Body of pancreas (tissue), 4 donors: Measurements from ENCODE around the gene PRDM16.

Source experiments
- POLR2A ChIP-seq, 3 donors: fragments of 450-650 bp; IDR thresholded peaks; one replicate each; pipeline ENCODE4 v1.6.1; 2016; ENCODE audit warnings: antibody characterized with exemption in 3 of 3, mild to moderate bottlenecking in 2 of 3
- TF ChIP-seq, protein P1 (sequence below), 7 experiments: fragments of 450-650 bp in 4 of 7; fragments of 200-600 bp in 3 of 7; sonication (generic) in 3 of 7; IDR thresholded peaks; one replicate each; pipeline ENCODE4 v1.5.1; 2016 to 2019; ENCODE audit warnings: antibody characterized with exemption in 7 of 7

DNA sequence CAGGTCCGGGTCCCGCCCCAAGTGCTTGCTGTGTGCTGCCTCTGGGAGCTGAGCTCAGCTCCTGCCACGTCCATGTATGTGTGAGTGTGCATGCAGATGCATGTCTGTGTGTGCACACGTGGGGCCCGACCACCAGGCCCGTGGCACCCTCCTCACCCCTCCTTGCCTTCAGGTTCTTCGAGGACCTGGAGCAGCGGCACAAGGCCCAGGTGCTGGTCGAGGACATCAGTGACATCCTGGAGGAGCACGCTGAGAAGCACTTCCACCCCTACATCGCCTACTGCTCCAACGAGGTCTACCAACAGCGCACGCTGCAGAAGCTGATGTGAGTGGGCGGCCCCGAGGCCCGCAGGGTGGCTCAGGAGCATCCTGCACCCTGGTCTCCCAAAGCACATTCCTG is 403.9 kb downstream of the PRDM16 start:
- TF ChIP-seq, protein P1, sequence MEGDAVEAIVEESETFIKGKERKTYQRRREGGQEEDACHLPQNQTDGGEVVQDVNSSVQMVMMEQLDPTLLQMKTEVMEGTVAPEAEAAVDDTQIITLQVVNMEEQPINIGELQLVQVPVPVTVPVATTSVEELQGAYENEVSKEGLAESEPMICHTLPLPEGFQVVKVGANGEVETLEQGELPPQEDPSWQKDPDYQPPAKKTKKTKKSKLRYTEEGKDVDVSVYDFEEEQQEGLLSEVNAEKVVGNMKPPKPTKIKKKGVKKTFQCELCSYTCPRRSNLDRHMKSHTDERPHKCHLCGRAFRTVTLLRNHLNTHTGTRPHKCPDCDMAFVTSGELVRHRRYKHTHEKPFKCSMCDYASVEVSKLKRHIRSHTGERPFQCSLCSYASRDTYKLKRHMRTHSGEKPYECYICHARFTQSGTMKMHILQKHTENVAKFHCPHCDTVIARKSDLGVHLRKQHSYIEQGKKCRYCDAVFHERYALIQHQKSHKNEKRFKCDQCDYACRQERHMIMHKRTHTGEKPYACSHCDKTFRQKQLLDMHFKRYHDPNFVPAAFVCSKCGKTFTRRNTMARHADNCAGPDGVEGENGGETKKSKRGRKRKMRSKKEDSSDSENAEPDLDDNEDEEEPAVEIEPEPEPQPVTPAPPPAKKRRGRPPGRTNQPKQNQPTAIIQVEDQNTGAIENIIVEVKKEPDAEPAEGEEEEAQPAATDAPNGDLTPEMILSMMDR (IDR thresholded peaks at IDR 0.05) = no peak
- no peak for TF ChIP-seq POLR2A (IDR thresholded peaks at IDR 0.05)
